HG03521 (cell line): ENCODE results near the gene ERCC1.

Experiments used
- ATAC-seq: cut with Tn5 transposase; IDR thresholded peaks from one replicate; pipeline ENCODE4 v1.9.1; 2021; ENCODE audit warnings: mild to moderate bottlenecking, moderate library complexity; ENCODE audit not compliant: unreplicated experiment

ERCC1 gene

DNA sequence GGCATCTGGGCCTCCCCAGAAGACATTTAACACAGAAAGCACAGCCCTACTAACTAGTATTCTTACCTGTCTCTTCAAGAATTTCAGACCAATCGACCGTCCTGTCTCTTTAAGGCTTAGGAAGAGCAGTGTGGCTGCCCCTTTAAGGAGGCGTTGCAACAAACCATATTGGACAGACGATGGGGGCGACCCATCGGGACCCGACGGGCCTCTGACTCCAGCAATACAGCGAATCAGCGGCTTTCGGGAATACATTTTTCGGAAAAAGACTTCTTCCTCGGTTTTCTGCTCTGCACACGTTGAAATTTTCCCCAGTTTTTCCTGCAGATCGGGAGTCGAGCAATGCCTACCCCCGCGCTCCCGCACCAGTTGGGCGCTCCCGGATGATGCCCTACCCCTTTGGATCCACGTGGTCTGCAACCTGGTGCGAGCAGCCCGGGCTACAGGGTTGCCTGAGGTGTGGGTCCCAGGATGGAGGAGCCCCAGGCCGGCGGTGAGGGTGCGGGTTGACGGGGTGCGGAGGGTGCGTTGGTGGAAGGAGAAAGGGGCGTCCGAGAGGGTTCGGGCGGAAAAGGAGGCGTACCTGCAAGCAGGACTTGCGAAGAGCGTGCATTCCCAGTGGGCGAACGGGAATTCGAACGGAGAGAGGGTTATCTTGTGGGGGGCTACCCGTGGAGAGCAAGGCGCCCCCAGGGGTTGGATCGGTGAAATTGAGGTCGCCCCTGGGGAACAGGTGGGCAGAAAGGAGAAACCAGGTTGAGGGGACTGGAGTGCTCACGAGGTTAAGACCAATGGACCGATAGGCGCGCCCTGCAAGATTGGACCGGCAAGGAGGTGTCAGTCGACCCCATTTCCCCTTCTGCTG is 17.3 kb downstream of the ERCC1 start, which contains the start of gene POLR1G:
POLR1G (plus strand) TSS at position 419 of the 865 bp plus-strand sequence; CDS start at position 472, 53 bp downstream.
- ATAC-seq, result peak; percentile 63

DNA sequence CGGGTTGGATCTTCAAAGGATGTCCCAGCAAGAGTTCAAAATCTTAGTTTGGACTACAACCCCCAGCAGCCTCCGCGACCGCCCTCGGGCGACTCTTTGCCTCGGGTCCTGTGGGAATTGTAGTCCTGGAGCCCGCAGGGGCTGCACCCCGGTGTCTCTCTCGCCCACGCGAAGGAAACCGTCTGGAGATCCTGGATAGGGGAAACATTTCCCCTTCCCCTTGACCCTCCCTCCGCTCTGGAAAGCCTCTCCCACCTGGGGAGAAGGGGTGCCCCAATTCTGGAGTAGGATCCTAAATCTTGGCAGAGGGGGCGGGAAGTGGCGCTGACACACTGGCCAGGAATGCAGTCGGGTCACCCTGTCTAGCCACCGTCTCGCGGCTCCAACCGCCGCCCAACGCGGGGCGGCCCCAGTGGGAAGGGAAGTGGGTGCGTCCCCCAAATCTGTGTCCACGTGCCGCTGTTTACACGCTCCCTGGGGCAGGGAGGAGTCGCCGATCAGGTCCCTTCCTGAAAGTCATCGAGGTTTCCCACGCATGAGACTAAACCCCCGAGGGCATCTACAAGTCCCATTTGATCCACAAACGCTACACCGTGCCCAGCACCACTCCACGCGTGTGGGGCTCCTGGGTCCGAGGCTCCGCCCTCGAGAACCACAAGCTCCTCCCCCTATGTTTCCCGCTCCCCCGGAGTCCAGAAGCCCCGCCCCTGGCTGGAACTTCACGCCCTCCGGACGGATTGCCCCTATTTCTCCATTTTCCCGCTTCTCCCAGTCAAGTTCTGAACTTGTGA is 18.1 kb downstream of the ERCC1 start:
- peak; percentile 40 for ATAC-seq

DNA sequence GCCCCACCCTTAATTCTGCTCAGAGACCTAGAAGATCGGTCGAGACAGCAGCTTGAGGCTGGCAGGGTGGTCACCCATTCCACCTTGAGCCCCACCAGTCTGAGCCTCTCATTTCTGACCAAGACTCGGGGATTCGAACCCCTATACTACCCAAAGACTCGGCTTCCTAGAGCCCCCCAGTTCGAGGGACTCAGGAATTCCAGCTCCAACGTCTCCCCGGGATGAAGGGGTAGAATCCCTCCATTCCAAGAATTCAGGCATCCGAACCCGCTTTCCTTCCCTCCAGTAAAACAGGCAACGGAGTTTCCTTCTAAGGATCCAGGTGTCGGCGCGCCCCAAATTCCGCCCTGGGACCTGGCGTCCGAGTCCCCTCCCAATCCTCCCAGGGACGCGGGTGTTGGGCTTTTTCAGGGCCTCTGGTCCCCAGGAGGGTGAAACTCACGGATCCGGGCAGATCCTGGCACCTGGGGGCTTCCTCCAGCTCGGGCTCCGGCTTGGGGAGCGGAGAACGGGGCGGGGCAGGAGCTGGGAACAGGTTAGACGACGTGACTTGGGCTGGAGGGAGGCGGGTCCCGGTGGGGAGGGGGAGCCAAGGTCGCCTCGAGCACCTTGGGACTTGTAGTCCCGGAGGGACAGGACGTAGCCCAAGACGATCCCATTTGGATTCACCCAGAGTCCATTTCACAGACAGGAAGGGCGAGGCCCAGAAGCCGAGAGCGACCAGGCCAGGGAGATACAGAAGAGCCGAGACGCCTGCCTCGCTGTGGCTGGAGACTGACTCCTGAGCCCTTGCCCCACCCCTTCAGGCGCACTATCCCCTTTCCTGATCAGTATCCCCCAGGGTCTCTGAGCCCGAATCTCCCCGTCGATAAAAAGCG is 18.9 kb downstream of the ERCC1 start, which contains the start of gene PPP1R13L:
PPP1R13L (minus strand) TSS at position 513 of the 878 bp plus-strand sequence. CDS start 6,751 bp downstream, outside the sequence.
- peak; percentile 13 for ATAC-seq

GRCh38 chr19:45403781-45404556 is 19.7 kb downstream of the ERCC1 start:
- ATAC-seq, result no peak

DNA sequence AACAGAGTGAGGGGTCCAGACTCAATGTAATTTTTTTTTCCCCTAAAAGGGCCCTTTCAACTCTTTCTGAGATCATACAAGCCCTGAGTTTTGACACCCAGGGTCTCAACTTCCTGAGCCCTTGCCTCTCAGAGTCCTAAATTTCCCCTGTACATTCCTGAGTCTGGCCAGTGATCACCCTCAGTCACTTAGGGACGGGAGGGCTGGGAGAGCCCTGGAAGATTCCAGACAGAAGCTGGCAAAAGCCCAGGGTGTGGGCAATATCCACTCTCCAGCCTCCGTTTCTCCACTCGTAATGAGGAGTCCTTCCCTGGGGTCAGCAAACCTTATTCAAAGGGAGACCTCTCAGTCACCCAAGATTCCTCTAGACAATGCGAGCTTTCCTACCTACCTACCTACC is 20.4 kb downstream of the ERCC1 start:
- ATAC-seq, result no peak

DNA sequence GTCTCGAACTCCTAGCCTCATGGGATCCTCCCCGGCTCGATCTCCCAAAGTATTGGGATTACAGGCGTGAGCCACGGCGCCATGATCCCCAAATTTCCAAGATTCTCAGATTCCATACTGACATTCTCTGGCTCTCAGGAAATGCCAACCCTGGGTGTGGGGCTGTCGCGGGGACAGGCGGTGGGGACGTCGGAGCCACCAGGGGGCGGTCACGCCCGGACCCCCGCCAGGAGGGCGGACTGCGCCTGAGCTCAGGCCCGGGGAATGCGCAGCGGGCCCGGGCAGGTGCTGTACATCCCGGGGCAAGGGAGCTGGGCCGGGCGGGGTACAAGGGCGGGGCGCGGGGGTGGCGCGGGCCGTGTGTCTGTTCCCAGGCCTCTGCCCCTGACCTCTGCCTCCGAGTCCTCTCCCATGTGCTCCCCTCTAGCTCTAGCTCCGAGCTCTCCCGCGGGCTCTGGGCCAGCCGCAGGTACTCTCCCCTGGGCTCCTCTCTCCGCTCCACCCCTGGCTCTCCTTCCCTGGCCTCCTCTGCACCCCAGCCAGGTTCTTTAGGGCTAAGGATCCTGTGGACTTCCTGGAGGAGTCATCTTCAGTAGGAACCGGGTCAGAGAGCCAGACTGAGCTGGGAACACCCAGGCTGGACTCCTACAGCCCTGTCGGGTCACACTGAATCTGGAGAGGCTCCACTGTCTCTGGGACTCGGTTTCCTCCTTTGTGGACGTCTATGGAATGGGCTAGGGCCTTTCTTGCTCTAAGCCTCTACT is 21.2 kb downstream of the ERCC1 start:
- ATAC-seq, result no peak

- no peak for ATAC-seq
Measured at GRCh38 chr19:45401815-45402214, 21.9 kb downstream of the ERCC1 start.

- no peak for ATAC-seq
Measured at GRCh38 chr19:45400192-45400591, 23.5 kb downstream of the ERCC1 start.

- no peak for ATAC-seq
Measured at GRCh38 chr19:45395821-45396617, 27.7 kb downstream of the ERCC1 start.

GRCh38 chr19:45391871-45392665 is 31.6 kb downstream of the ERCC1 start:
- no peak for ATAC-seq

GRCh38 chr19:45391346-45391745 is 32.4 kb downstream of the ERCC1 start:
- ATAC-seq, result no peak

DNA sequence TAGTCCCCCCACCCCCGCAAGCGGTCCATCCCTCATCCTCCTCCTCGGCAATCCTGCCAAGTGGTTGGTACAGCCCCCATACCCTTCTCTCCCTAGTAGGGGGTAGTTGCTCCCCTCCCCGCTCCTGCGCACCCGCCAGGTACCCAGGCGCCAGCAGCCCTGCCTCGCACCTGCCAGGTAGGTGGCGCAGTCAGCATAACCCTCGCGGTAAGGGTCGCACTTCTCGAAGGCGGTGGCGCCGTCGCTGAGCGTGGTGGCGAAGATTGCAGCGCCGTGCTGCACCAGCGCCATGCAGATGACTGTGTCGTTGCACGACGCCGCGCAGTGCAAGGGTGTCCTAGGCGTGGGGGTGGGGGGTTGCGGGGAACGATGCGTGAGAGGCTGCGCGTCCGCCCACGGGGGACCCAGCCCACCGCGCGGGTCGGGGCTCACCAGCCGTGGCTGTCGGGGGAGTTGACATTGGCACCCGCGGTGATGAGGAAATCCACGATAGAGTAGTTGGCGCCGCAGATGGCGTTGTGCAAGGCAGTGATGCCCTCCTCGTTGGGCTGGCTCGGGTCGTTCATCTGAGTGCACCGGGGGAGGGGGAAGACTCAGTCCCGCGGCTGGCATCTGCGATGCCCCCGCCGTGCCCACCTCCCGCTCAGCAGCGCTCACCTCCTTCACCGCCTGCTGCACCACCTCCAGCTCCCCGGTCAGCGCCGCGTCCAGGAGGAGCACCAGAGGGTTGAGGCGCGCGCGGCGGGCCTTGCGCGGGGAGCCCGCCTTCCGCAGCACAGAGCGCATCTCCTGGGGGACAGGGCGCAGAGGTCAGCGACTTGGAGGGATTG is 38.1 kb downstream of the ERCC1 start:
- ATAC-seq, result no peak

DNA sequence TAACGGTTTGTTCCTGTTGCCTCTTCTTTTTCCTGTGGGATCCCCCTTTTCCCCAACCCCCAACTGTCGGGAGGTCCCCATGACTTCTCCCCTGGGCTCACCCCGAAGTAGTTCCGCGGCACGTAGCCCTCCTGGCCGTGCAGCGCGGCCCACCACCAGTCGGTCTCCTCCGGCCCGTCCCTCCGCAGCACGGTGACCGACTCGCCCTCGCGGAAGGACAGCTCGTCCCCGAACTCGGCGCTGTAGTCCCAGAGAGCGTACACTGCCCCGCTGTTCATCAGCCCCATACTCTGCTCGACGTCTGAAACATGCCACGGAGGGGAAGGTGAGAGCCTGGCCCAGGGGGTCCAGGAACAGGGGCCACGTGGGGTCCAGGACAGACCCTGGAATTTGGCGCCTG is 41.3 kb downstream of the ERCC1 start:
- no peak for ATAC-seq

DNA sequence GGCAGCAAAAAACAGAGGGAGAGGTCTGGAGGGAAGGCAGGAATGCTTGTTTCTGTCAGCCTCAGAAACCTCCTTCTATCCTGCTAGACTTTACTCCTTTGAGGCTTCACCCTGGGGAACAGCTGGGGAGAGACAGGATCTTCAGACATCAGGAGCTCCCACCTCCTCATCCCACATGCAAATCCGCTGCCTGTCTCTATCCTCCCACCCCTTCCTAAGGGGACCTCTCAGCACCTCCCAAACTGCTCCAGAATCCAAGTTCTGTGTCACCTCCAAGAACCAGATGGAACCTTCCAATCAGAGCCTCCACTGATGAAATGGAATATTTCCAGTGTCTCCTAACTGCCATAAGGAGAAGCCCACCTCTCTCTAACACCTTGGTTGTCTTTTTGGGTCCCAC is 43.6 kb downstream of the ERCC1 start:
- no peak for ATAC-seq

- no peak for ATAC-seq
Measured at GRCh38 chr19:45376045-45376724, 47.5 kb downstream of the ERCC1 start.
